NCI-H460 (cell line): ENCODE results near the gene ZBTB25. TPM values are rescaled to one million over a fixed set of nuclear protein-coding genes. Genes with fewer than 3 reads are reported as not detected.

Experiments
- DNase-seq: peaks from one replicate; pipeline ENCODE4 v3.0.0-alpha.2; 2016; ENCODE audit warnings: low read depth; ENCODE audit errors: extremely low read depth
- small RNA-seq, 2 experiments: library from RNA; depleted of rRNA; stranded (forward); fragments of <200 nt; gene quantifications; one replicate each; pipeline ENCODE3, GENCODE V24; 2014
- total RNA-seq: library from RNA; depleted of rRNA; stranded (reverse); fragments of >200 nt; shearing (Covaris generic); gene quantifications from 2 replicates; pipeline ENCODE4 v1.2.3, GENCODE V29; 2014; rRNA removed

The ZBTB25 gene
- total RNA-seq, 1 experiment from 2014 or later, result 13.8 TPM

GRCh38 chr14:64407329-64407728 lies 96.3 kb downstream of the ZBTB25 start:
- no peak for DNase-seq

GRCh38 chr14:64405295-64405694 lies 98.3 kb downstream of the ZBTB25 start:
- DNase-seq, result no peak

- DNase-seq, result no peak
Measured at GRCh38 chr14:64401949-64402348, 101.7 kb downstream of the ZBTB25 start.

- DNase-seq, result no peak
Measured at GRCh38 chr14:64400829-64401459, 102.7 kb downstream of the ZBTB25 start.

Small RNA genes within 50 kb of the gene (small RNA-seq; reads per million reads assigned to genes)
- gene AL049869.4, result 0 reads per million in 2 experiments

Other genes with a start within 250 kb of the ZBTB25 start
- gene ESR2, start 209.5 kb downstream of the ZBTB25 start, total RNA-seq, result 0.07 TPM in 1 of 2 replicates, not detected in the other
- 53.6 and 63.5 TPM in 2 replicates for gene MTHFD1, start 115.5 kb downstream of the ZBTB25 start, total RNA-seq
- 0.12 and 0.22 TPM in 2 replicates for gene AKAP5, start 38.3 kb downstream of the ZBTB25 start, total RNA-seq
- gene ZBTB1, start 932 bp upstream of the ZBTB25 start, total RNA-seq, result 30.5 and 32.9 TPM in 2 replicates
- gene HSPA2, start 36.9 kb upstream of the ZBTB25 start, total RNA-seq, result 3.8 and 4.5 TPM in 2 replicates
- gene PPP1R36, start 46.1 kb upstream of the ZBTB25 start, total RNA-seq, result 0.22 and 0.61 TPM in 2 replicates
- 16.4 and 20.6 TPM in 2 replicates for gene PLEKHG3, start 200.6 kb upstream of the ZBTB25 start, total RNA-seq